Tibial artery (tissue), 4 donors: ENCODE data around the gene ABCB8.
A peak's percentile ranks its signal among the peaks of the same experiment; 100 is the strongest.

Experiments
- DNase-seq, 2 donors: peaks; one replicate each; pipeline ENCODE4 v3.0.0-alpha.2; 2019
- H3K27ac ChIP-seq, 2 donors: fragments of 200-600 bp; sonication (generic) in 1 of 2; 1 replicate in 1 of 2; 2 replicates in 1 of 2; pipeline ENCODE4 v1.5.1; 2018 to 2019; ENCODE audit warnings: mild to moderate bottlenecking in 1 of 2
- H3K27me3 ChIP-seq, 2 donors: fragments of 200-600 bp; sonication (generic) in 1 of 2; one replicate each; pipeline versions ENCODE4 v1.5.1 to v1.6.0; 2016 to 2019
- H3K36me3 ChIP-seq, 3 donors: fragments of 200-600 bp; sonication (generic) in 2 of 3; one replicate each; pipeline ENCODE4 v1.5.1; 2016 to 2019; ENCODE audit warnings: mild to moderate bottlenecking in 2 of 3
- H3K4me1 ChIP-seq, 4 donors: fragments of 200-600 bp; sonication (generic) in 2 of 4; 1 replicate in 3 of 4; 2 replicates in 1 of 4; pipeline ENCODE4 v1.5.1; 2016 to 2019
- H3K4me3 ChIP-seq, 2 donors: fragments of 200-600 bp; sonication (generic) in 1 of 2; 1 replicate in 1 of 2; 2 replicates in 1 of 2; pipeline ENCODE4 v1.5.1; 2018 to 2019; ENCODE audit warnings: mild to moderate bottlenecking in 2 of 2
- H3K9me3 ChIP-seq, 3 donors: fragments of 200-600 bp; sonication (generic) in 1 of 3; one replicate each; pipeline ENCODE4 v1.5.1; 2016 to 2019
- CTCF ChIP-seq, 2 experiments: fragments of 200-600 bp in 1 of 2; fragments of 450-650 bp in 1 of 2; IDR thresholded peaks; one replicate each; pipeline ENCODE4 v1.5.1; 2017 to 2019; ENCODE audit warnings: antibody characterized with exemption in 2 of 2, mild to moderate bottlenecking in 1 of 2, moderate library complexity in 1 of 2
- intact Hi-C: fragments of 100-400 bp; cut with DNase I; formaldehyde crosslinking; loops from one replicate; pipeline ENCODE4 v1.15.0; 2023; ENCODE audit warnings: low total_unique reads

The ABCB8 gene

GRCh38 chr7:151082141-151083070, 54.2 kb downstream of the ABCB8 start:
- no peaks in the 10 kb centered on the region for H3K9me3 ChIP-seq
- peaks cover 0 to 64% (median 53%) of the 10 kb centered on the region in 4 donors for H3K4me1 ChIP-seq
- peak overlapping the region; percentile 89 to 95 for H3K4me3 ChIP-seq
- H3K27ac ChIP-seq, result peak overlapping the region; percentile 98 to 99
- DNase-seq, result peak in 1 of 2 donors; percentile 70
- intact Hi-C loops, result no loop called here
- peaks cover 0 to 3% (median 2%) of the 10 kb centered on the region in 3 donors for H3K36me3 ChIP-seq
- TF ChIP-seq CTCF (IDR thresholded peaks at IDR 0.05), result no peak
- no peaks in the 10 kb centered on the region for H3K27me3 ChIP-seq

- H3K4me1 ChIP-seq, result peaks cover 0 to 64% (median 56%) of the 10 kb centered on the region in 4 donors
- no peaks in the 10 kb centered on the region for H3K27me3 ChIP-seq
- no peak for TF ChIP-seq CTCF (IDR thresholded peaks at IDR 0.05)
- no peaks in the 10 kb centered on the region for H3K36me3 ChIP-seq
- intact Hi-C loops, result no loop called here
- no peaks in the 10 kb centered on the region for H3K9me3 ChIP-seq
- H3K27ac ChIP-seq, result peak within 1 kb of the TSS; percentile 98 to 99
- H3K4me3 ChIP-seq, result peak within 1 kb of the TSS; percentile 89 to 95
- peak; percentile 82 to 91 for DNase-seq
These were observed 55.0 kb downstream of the ABCB8 start, which contains the start of gene TMUB1 for GRCh38 chr7:151083071-151083823. TSS of gene TMUB1 (minus strand) at chr7:151083493. CDS start at chr7:151082563, 930 bp downstream.

- Histone ChIP-seq H3K36me3 (no peaks in the 10 kb centered on the region), H3K9me3 (no peaks in the 10 kb centered on the region), H3K27ac (peak overlapping the region; percentile 98 to 99), H3K4me1 (peaks cover 0 to 64% (median 54%) of the 10 kb centered on the region in 4 donors), H3K27me3 (no peaks in the 10 kb centered on the region), H3K4me3 (peak overlapping the region; percentile 89 to 95)
- DNase-seq, result no peak
- intact Hi-C loops, result no loop called here
- TF ChIP-seq CTCF (IDR thresholded peaks at IDR 0.05), result no peak
These were observed 55.5 kb downstream of the ABCB8 start for GRCh38 chr7:151083824-151084160.

GRCh38 chr7:151085329-151085690, 57.1 kb downstream of the ABCB8 start:
- H3K4me1 ChIP-seq, result peaks cover 0 to 64% (median 47%) of the 10 kb centered on the region in 4 donors
- DNase-seq, result peak; percentile 16 to 67
- peak overlapping the region; percentile 76 to 94 for H3K4me3 ChIP-seq

More at GRCh38 chr7:151085329-151085690, 57.1 kb downstream of the ABCB8 start:
- intact Hi-C loops, result no loop called here
- TF ChIP-seq CTCF (IDR thresholded peaks at IDR 0.05), result no peak
- H3K27me3 ChIP-seq, result no peaks in the 10 kb centered on the region
- no peaks in the 10 kb centered on the region for H3K36me3 ChIP-seq
- peak overlapping the region; percentile 82 to 84 for H3K27ac ChIP-seq
- H3K9me3 ChIP-seq, result no peaks in the 10 kb centered on the region
